ENCODE results near the gene NOX5.

GRCh38 chr15:68981941-68982340 lies 32.6 kb upstream of the NOX5 start:
- TF ChIP-seq LEF1 (IDR thresholded peaks at IDR 0.05; ENCODE audit: borderline replicate concordance) (no peak), FOXA1 (IDR thresholded peaks at IDR 0.05) (no peak)

Measured in HEK293T (cell line).